Osteocyte (in vitro differentiated cells): ENCODE data around the gene MIA. TPM values are rescaled to one million over a fixed set of nuclear protein-coding genes. Genes with fewer than 3 reads are reported as not detected.
"Not testable (repeated sequence)": the region's sequence is repeated elsewhere in the genome, so short reads cannot be mapped to it uniquely, and the experiment has no call there.

Experiments
- DNase-seq: peaks from one replicate; pipeline ENCODE4 v3.0.0; 2021; ENCODE audit warnings: mixed read lengths; ENCODE audit not compliant: unreplicated experiment; ENCODE audit errors: extremely low spot score
- H3K27ac Mint-ChIP-seq: one replicate; pipeline ENCODE4 v1.8.0; 2021; ENCODE audit warnings: mild to moderate bottlenecking, mixed read lengths; ENCODE audit not compliant: unreplicated experiment
- H3K27me3 Mint-ChIP-seq: one replicate; pipeline ENCODE4 v1.8.0; 2021; ENCODE audit warnings: mixed read lengths; ENCODE audit not compliant: unreplicated experiment
- H3K36me3 Mint-ChIP-seq: one replicate; pipeline ENCODE4 v1.8.0; 2021; ENCODE audit warnings: mixed read lengths; ENCODE audit not compliant: unreplicated experiment
- H3K4me1 Mint-ChIP-seq: one replicate; pipeline ENCODE4 v1.8.0; 2021; ENCODE audit warnings: mixed read lengths; ENCODE audit not compliant: unreplicated experiment
- H3K4me3 Mint-ChIP-seq: one replicate; pipeline ENCODE4 v1.8.0; 2021; ENCODE audit warnings: mild to moderate bottlenecking, moderate library complexity, mixed read lengths; ENCODE audit not compliant: unreplicated experiment
- H3K9me3 Mint-ChIP-seq: one replicate; pipeline ENCODE4 v1.8.0; 2021; ENCODE audit warnings: mixed read lengths; ENCODE audit not compliant: unreplicated experiment
- CTCF ChIP-seq: fragments of 200-600 bp; sonication (generic); IDR thresholded peaks from 2 replicates; pipeline ENCODE4 v1.5.0; 2021; ENCODE audit warnings: antibody characterized with exemption, mild to moderate bottlenecking, moderate library complexity
- total RNA-seq: library from RNA; stranded (reverse); gene quantifications from 2 replicates; pipeline ENCODE4 v1.2.1, GENCODE V29; 2021

MIA gene
- total RNA-seq, 1 donor from 2014 or later, result not detected

- no peak for TF ChIP-seq CTCF
- peaks cover 6% of the 10 kb centered on the region for H3K4me1 Mint-ChIP-seq
- peaks cover 7% of the 10 kb centered on the region for H3K36me3 Mint-ChIP-seq
- H3K9me3 Mint-ChIP-seq, result no peaks in the 10 kb centered on the region
- H3K27me3 Mint-ChIP-seq, result no peaks in the 10 kb centered on the region
- DNase-seq, result no peak
- H3K27ac Mint-ChIP-seq, result no peak overlapping the region
- no peak overlapping the region for H3K4me3 Mint-ChIP-seq
Measured at GRCh38 chr19:40783711-40784110, 8.4 kb downstream of the MIA start.

GRCh38 chr19:40784146-40784545, 8.8 kb downstream of the MIA start:
- DNase-seq, H3K4me3 Mint-ChIP-seq, H3K4me1 Mint-ChIP-seq, H3K36me3 Mint-ChIP-seq, H3K27me3 Mint-ChIP-seq, H3K27ac Mint-ChIP-seq, H3K9me3 Mint-ChIP-seq: not testable (repeated sequence)

GRCh38 chr19:40785526-40785925, 10.2 kb downstream of the MIA start:
- H3K4me1 Mint-ChIP-seq, result no peaks in the 10 kb centered on the region
- H3K27ac Mint-ChIP-seq, result no peak overlapping the region
- no peak for TF ChIP-seq CTCF
- no peaks in the 10 kb centered on the region for H3K27me3 Mint-ChIP-seq
- no peak overlapping the region for H3K4me3 Mint-ChIP-seq
- peaks cover 10% of the 10 kb centered on the region for H3K36me3 Mint-ChIP-seq
- no peaks in the 10 kb centered on the region for H3K9me3 Mint-ChIP-seq
- no peak for DNase-seq

GRCh38 chr19:40786060-40787037, 11.0 kb downstream of the MIA start:
- Mint-ChIP-seq H3K9me3 (no peaks in the 10 kb centered on the region), H3K27ac (no peak overlapping the region), H3K27me3 (no peaks in the 10 kb centered on the region), H3K36me3 (peaks cover 10% of the 10 kb centered on the region), H3K4me3 (no peak overlapping the region), H3K4me1 (no peaks in the 10 kb centered on the region)
- DNase-seq, result no peak
- no peak for TF ChIP-seq CTCF

GRCh38 chr19:40791349-40791748, 16.0 kb downstream of the MIA start:
- Mint-ChIP-seq H3K4me1 (no peaks in the 10 kb centered on the region), H3K27ac (no peak overlapping the region)
- no peak for TF ChIP-seq CTCF

More at GRCh38 chr19:40791349-40791748, 16.0 kb downstream of the MIA start:
- Mint-ChIP-seq H3K4me3 (no peak overlapping the region), H3K36me3 (peaks cover 8% of the 10 kb centered on the region), H3K27me3 (no peaks in the 10 kb centered on the region), H3K9me3 (no peaks in the 10 kb centered on the region)
- no peak for DNase-seq
